ENCODE results near the gene ABHD5.
"Not testable (repeated sequence)": the region's sequence is repeated elsewhere in the genome, so short reads cannot be mapped to it uniquely, and the experiment has no call there.

ABHD5 gene

DNA sequence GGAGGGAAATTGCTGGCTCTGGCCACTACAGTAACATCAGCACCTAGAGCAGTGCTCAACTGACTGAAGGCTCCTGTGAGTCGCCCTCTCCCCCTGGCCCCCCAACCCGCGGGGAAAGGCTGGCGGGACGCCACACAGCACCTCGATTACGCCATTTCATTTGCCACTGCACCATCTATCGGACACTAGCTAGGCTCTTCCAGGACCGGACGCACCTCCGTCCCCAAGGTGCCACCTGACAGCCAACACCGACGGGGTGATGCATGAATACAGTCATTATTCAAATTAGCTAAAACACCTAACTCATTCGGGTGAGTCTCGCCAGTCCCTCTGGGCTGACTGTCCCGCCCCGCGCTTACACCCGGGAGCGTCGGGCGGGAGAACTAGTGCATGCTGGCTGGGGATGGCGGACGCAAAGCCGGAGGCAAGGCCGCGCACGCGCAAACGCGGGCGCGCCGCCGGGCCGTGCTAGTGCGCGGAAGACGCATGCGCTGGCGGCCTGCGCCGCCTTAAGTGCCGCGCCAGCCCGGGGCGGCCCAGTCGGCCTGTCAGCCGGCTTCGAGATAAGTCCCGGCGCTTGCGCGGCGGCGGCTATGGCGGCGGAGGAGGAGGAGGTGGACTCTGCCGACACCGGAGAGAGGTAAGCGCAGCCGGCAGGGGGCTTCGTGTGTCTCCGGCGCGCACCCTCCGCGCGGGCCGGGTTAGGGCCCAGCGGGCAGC, at the start of gene ABHD5:
TSS of gene ABHD5 (plus strand) at position 539 of the 720 bp plus-strand sequence. CDS start at position 594, 55 bp downstream.
- DNase-seq = peak; percentile 95

GRCh38 chr3:43641306-43642114, 49.2 kb upstream of the ABHD5 start:
- no peak for DNase-seq

DNA sequence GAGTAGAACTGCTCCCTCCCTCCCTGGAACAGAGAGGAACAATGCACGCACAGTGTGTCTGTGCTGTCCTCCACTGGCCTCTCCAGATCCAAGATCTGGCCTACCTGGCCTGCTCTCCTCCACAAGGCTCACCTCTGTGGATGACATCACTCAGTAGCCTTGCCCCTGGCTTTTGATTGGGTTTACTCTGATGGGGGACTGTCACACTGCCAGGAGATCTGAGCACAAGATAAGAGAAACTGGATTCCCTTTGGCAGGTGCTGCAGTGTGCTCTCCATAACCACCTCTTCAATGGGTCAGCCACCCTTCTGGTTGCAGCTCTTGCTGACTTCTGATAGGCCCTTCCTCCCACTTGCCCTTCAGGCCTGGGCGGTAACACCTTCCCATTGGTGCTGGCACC, 46.3 kb upstream of the ABHD5 start:
- no peak for DNase-seq

DNA sequence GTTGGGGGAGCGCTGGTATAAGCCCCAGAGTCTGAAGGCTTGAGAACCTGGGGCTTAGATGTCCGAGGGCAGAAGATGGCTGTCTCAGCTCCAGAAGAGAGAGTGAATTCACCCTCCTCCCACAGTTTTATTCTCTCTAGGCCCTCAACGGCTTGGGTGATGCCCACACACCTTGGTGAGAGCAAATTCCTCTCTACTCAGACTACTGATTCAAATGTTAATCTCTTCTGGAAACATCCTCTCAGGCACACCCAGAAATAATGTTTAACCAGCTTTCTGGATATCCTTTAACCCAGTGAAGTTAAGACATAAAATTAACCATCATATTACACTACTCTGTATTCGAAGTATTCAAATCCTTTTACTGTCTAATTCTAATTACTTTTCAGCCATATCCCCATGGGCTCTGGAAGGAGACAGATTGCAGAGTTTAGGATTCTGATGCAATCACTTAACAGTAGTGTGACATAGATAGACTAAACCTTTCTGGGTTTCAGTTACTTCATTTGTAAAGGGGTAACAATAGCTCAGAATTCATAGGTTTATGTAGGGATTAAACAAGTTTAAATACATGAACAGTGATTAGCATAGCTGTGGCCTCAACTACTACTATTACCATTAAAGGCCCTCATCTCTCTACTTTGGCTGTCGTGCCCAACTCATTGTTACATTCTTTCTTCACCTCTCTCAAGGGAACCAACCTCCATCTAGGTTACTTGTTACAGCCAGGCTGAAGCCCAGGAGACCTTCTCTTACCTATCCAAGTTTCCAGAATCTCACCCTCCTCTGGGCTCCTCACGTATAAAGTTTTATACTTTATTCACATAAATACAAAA, 43.2 kb upstream of the ABHD5 start:
- DNase-seq = no peak

DNA sequence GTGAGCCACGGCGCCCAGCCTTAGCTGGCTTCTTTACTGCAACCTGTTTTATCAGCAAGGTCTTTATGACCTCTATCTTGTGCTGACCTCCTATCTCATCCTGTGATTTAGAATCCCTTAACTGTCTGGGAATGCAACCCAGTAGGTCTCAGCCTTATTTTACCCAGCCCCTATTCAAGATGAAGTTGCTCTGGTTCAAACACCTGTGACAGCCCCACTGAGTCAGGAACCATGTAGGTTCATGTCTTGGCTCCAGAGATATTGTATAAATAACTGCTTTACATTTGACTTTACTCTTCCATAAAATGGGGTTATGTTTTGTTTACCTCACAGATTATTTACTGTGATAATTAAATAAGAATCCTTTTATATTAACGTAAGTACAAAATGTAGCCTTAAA, 41.8 kb upstream of the ABHD5 start:
- DNase-seq = no peak

DNA sequence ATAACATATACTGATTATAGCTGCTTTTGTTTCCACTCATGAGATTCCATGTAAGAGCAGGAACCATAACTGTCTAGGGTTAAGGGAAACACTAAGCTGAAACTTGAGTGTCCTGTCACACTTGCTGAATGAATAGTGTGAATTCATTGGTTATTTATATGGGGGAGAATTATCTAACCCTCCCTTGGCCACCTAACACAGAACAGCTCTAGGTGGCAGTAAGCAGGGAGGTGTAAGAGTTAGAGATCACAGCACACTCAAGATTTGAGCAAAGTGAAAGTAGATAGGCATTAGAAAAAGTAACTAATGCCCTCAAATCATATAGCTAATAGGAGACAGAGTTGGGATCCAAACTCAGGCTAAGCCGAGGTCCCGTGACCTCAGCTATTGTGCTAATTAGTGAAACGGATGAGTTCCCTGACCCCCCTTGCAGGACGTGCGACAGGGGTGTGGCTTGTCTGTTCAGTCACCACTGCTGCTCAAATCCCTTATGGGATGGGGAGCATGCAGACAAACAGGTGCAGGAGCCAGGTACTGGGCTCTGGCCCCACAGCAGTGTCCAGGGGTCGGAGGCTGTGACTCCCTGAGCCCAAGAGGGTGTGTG, 41.3 kb upstream of the ABHD5 start:
- DNase-seq = no peak

DNA sequence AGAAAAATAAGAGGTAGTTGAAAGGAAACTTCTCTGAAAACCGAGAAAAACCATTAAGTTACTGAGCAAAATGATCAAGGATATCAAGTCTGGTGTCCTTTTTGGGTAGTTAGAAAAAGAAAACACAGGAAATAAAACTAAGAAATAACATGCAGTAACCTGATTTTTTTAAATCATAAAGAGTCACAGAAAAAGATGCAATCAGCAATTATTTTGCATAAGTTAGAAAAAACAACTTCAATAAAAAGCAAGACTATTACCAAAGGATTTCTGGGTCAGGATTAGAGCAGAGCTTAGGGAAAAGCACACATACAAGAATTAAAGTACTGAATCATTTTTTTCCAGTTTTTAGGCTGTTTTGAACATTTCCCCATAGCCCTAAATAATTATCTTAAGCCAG, 40.4 kb upstream of the ABHD5 start:
- DNase-seq = no peak

DNA sequence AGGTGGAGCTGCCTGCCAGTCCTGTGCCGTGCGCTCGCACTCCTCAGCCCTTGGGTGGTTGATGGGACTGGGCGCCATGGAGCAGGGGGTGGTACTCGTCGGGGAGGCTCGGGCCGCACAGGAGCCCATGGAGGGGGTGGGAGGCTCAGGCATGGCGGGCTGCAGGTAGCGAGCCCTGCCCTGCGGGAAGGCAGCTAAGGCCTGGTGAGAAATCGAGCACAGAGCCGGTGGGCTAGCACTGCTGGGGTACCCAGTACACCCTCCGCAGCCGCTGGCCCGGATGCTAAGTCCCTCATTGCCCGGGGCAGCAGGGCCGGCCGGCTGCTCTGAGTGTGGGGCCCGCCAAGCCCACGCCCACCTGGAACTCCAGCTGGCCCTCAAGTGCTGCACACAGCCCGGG, 34.3 kb upstream of the ABHD5 start:
- not testable (repeated sequence) for DNase-seq

- no peak for DNase-seq
Observed at GRCh38 chr3:43659250-43659880, 31.4 kb upstream of the ABHD5 start.

DNA sequence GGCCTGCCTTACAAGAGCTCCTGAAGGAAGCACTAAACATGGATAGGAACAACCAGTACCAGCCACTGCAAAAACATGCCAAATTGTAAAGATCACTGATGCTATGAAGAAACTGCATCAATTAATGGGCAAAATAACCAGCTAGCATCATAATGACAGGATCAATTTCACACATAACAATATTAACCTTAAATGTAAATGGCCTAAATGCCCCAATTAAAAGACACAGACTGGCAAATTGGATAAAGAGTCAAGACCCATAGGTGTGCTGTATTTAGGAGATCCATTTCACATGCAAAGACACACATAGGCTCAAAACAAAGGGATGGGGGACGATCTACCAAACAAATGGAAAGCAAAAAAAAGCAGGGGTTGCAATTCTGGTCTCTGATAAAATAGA, 29.4 kb upstream of the ABHD5 start:
- not testable (repeated sequence) for DNase-seq

- not testable (repeated sequence) for DNase-seq
Observed at GRCh38 chr3:43665011-43665410, 25.7 kb upstream of the ABHD5 start.

- DNase-seq = no peak
Observed at GRCh38 chr3:43670635-43671522, 19.9 kb upstream of the ABHD5 start.

DNA sequence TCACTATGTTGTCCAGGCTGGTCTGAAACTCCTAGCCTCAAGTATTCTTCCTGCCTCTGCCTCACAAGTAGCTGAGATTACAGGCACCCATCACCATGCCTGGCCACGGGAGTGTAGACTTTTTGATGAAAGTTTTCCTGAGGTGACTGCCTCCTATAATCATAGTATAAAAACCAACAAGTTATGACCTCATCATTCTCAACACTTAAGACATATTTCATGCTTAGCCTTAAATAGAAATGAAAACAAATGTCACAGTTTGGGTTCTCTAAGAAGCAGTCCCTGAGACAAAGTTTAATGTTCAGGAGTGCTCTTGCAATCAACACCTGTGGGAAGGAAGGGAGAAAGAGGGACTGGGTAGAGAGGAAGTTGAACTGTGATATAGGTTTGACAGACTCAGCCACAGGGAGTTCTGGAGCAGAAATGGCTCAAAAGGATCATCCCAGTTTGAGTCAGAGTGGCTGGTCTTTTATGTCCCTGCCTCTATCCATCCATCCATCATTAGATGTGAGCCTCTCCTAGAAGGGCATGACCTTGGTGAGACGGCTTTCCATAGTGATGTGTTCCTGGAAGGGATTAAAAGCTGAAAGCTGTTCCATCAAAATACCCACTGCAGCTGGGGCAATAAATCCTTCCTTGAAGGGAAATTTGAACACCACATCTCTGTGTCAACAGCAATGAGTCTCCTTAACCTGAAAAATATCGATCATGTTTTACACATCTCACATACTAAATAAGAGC, 16.2 kb upstream of the ABHD5 start:
- no peak for DNase-seq

DNA sequence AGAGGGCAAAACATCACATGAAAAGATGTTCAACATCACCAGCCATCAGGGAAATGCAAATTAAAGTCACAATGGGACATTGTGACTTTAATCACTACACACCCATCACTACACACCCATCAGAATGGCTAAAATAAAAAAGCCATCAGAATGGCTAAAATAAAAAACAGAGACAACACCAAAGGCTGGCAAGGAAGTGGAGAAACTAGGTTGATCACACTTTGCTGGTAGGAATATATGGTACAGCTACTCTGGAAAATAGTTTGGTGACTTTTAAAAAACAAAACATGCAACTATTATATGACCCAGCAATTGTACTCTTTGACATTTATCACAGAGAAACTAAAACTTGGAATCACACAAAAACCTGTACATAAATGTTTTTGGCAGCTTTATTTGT, 15.1 kb upstream of the ABHD5 start:
- no peak for DNase-seq

DNA sequence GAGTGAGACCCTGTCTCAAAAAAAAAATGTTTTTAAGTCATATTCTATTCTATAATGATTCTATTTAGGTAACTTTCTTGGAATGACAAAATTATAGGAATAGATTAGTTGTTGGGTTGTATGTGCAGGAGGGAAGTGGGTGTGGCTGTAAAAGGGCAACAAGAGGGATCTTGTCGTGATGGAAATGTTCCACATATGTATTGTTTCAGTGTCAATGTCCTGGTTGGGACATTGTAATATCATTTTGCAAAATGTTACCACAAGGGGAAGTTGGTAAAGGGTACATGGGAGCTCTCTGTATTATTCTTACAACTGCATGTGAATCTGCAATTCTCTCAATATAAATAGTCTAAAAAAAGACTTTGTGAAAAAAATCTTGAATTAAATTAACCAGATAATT, 14.3 kb upstream of the ABHD5 start:
- DNase-seq = no peak

DNA sequence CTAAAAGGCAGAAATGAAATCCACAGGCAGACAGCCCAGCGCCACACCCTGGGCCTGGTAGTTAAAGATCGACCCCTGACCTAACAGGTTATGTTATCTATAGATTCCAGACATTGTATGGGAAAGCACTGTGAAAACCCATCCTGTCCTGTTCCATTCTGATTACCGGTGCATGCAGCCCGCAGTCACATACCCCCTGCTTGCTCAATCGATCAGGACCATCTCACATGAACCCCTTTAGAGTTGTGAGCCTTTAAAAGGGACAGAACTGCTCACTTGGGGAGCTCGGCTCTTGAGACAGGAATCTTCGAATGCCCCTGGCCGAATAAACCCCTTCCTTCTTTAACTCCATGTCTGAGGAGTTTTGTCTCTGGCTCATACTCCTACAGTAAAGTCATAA, 12.4 kb upstream of the ABHD5 start:
- DNase-seq = not testable (repeated sequence)

DNA sequence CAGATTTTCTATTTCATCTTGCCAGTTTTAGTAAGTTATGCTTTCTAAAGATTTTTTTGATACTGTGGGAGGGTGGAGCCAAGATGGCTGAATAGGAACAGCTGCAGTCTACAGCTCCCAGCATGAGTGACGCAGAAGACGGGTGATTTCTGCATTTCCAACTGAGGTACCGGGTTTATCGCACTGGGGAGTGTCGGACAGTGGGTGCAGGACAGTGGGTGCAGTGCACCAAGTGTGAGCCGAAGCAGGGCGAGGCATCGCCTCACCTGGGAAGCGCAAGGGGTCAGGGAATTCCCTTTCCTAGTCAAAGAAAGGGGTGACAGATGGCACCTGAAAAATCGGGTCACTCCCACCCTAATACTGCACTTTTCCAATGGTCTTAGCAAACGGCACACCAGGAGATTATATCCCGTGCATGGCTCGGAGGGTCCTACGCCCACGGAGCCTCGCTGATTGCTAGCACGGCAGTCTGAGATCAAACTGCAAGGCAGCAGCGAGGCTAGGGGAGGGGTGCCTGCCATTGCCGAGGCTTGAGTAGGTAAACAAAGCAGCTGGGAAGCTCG, 11.8 kb upstream of the ABHD5 start:
- DNase-seq = not testable (repeated sequence)

GRCh38 chr3:43680857-43681256, 9.9 kb upstream of the ABHD5 start:
- not testable (repeated sequence) for DNase-seq

DNA sequence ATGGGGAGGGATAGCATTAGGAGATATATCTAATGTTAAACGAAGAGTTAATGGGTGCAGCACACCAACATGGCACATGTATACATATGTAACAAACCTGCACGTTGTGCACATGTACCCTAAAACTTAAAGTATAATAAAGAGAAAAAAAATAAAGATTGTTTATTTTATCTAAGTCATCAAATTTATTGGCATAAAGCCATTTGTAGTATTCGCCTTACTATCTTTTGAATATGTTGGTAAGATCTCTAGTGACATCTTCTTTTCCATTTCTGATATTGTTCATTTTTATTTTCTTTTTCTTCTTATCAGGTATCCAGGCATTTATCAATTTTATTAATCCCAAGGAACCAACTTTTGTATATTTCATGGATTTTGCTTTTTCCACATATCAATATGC, 5.8 kb upstream of the ABHD5 start:
- no peak for DNase-seq

DNA sequence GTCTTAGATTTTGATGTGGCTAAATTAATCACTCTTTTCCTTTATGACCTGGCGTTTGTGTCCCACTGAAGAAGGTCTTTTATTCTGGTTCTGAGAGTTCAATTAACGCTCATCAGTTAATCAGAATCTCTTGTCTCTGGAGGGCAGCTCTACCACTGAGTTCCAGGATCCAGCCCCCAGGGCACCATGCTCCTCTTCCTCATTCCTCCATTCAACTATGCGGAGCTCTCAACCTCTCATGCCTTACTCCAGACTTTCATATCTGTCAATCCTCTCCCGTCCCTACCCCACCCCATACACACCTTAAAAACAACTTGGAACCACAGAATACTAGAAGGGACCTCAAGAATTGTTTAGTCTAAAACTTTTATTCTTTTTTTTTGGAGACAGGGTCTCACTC, 4.8 kb upstream of the ABHD5 start:
- no peak for DNase-seq

Data from activated CD8-positive, alpha-beta memory T cell treated with anti-CD3 and anti-CD28 coated beads, Interleukin-2, amount 50 U/mL, for 48 hours (primary cell).